Measurements from ENCODE around the gene CFAP410. TPM values are rescaled to one million over a fixed set of nuclear protein-coding genes. Genes with fewer than 3 reads are reported as not detected.

CFAP410 gene
- polyA plus RNA-seq, 1 of the 3 experiments (the other 2 are of a cell fraction) = 18.0 TPM

GRCh38 chr21:44377201-44377921 is 38.2 kb upstream of the CFAP410 start:
- Histone ChIP-seq H3K27ac (ENCODE audit: low read depth in 2 of 2, low read length in 1 of 2) (no peak overlapping the region), H2AFZ (ENCODE audit: low read depth) (no peak overlapping the region), H3K36me3 (replicated peaks in 1 of 2; ENCODE audit: control insufficient read depth in 1 of 2, insufficient read depth in 2 of 2, low read length in 1 of 2) (no peaks in the 10 kb centered on the region), H3K27me3 (ENCODE audit: insufficient read depth) (peaks cover 81% of the 10 kb centered on the region), H4K20me1 (ENCODE audit: insufficient read depth) (no peaks in the 10 kb centered on the region), H3K79me2 (ENCODE audit: insufficient read depth) (no peaks in the 10 kb centered on the region), H3K9ac (no peak overlapping the region), H3F3A (replicated peaks; ENCODE audit: insufficient read depth) (no peaks in the 10 kb centered on the region), H3K4me2 (no peak overlapping the region), H3K9me3 (no peaks in the 10 kb centered on the region), H3K9me2 (no peaks in the 10 kb centered on the region), H3K4me1 (ENCODE audit: control insufficient read depth in 1 of 2, insufficient read depth in 2 of 2, low read depth in 1 of 2, low read length in 1 of 2) (no peaks in the 10 kb centered on the region; a peak in 1 of 4 replicates), H3K4me3 (ENCODE audit: low read depth in 2 of 2, low read length in 1 of 2) (no peak overlapping the region; a peak in 1 of 4 replicates)
- peak; percentile 58 for DNase-seq
- TF ChIP-seq CTCF (IDR thresholded peaks at IDR 0.05) = peak; percentile 27
- TF ChIP-seq RAD21 (IDR thresholded peaks at IDR 0.05; ENCODE audit: low read length) = 0 out of 2 replicates have a peak, but pooled peaks have one; percentile 17
- TF ChIP-seq GABPA (IDR thresholded peaks at IDR 0.05; ENCODE audit: low read depth) = no peak
- 19% methylated on average over 13 of the region's 24 CpGs for WGBS (ENCODE audit: low lambda C conversion rate)
- POLR2A ChIA-PET = no interaction called here
- CTCF ChIA-PET = interaction anchor here (0.6 to 2.0 kb wide), 8 partner anchors 10 to 422 kb away, joined by 3 to 6 read pairs (median 4); partner anchors contain the start of gene LRRC3

- Histone ChIP-seq H3K4me2 (no peak overlapping the region), H3K79me2 (ENCODE audit: insufficient read depth) (no peaks in the 10 kb centered on the region)
- no peak for TF ChIP-seq USF1 (IDR thresholded peaks at IDR 0.05; ENCODE audit: borderline replicate concordance, low read depth)
- TF ChIP-seq REST (IDR thresholded peaks at IDR 0.05; ENCODE audit: low read depth, low read length) = no peak
- TF ChIP-seq JUND (IDR thresholded peaks at IDR 0.05) = no peak
- TF ChIP-seq MEF2A (IDR thresholded peaks at IDR 0.05; ENCODE audit: borderline replicate concordance, low read depth) = no peak
- no peak for TF ChIP-seq RFX5 (IDR thresholded peaks at IDR 0.05; ENCODE audit: low read length)
- TF ChIP-seq IRF3 (IDR thresholded peaks at IDR 0.05; ENCODE audit: low read depth, low read length) = no peak
- TF ChIP-seq GATA2 (CRISPR knock-in tag; IDR thresholded peaks at IDR 0.05) = no peak
- TF ChIP-seq TEAD4 (IDR thresholded peaks at IDR 0.05; ENCODE audit: borderline replicate concordance, insufficient read depth) = no peak
- TF ChIP-seq CTCF (IDR thresholded peaks at IDR 0.05) = no peak
- TF ChIP-seq USF2 (IDR thresholded peaks at IDR 0.05; ENCODE audit: borderline replicate concordance, low read depth, low read length) = no peak
- no peak for TF ChIP-seq GABPA (IDR thresholded peaks at IDR 0.05; ENCODE audit: low read depth)
- TF ChIP-seq RCOR1 (IDR thresholded peaks at IDR 0.05; ENCODE audit: low read length) = no peak
- TF ChIP-seq YY1 (IDR thresholded peaks at IDR 0.05; ENCODE audit: low read depth) = no peak
- TF ChIP-seq NFIC (IDR thresholded peaks at IDR 0.05; ENCODE audit: borderline replicate concordance) = no peak
Observed at GRCh38 chr21:44376606-44377005, 37.4 kb upstream of the CFAP410 start.

More at GRCh38 chr21:44376606-44377005, 37.4 kb upstream of the CFAP410 start:
- ChIA-PET POLR2A (no interaction called here), CTCF (interaction anchor here (0.6 to 2.0 kb wide), 6 partner anchors 11 to 106 kb away, joined by 3 to 6 read pairs (median 4); no protein-coding TSS in a partner anchor)
- Histone ChIP-seq H3F3A (replicated peaks; ENCODE audit: insufficient read depth) (no peaks in the 10 kb centered on the region), H3K9me3 (no peaks in the 10 kb centered on the region), H3K4me1 (ENCODE audit: control insufficient read depth in 1 of 2, insufficient read depth in 2 of 2, low read depth in 1 of 2, low read length in 1 of 2) (no peaks in the 10 kb centered on the region; a peak in 1 of 4 replicates), H3K9me2 (no peaks in the 10 kb centered on the region), H3K27me3 (ENCODE audit: insufficient read depth) (peaks cover 89% of the 10 kb centered on the region), H4K20me1 (ENCODE audit: insufficient read depth) (no peaks in the 10 kb centered on the region), H3K27ac (ENCODE audit: low read depth in 2 of 2, low read length in 1 of 2) (no peak overlapping the region), H2AFZ (ENCODE audit: low read depth) (no peak overlapping the region), H3K4me3 (ENCODE audit: low read depth in 2 of 2, low read length in 1 of 2) (no peak overlapping the region), H3K9ac (no peak overlapping the region), H3K36me3 (replicated peaks in 1 of 2; ENCODE audit: control insufficient read depth in 1 of 2, insufficient read depth in 2 of 2, low read length in 1 of 2) (no peaks in the 10 kb centered on the region)
- DNase-seq = no peak
- 25% methylated on average over 7 of the region's 9 CpGs for WGBS (ENCODE audit: low lambda C conversion rate)
